Trophoblast cell (in vitro differentiated cells and primary cell): Measurements from ENCODE around the gene BCL3.

ENCODE experiments used
- DNase-seq, 2 donors: peaks; one replicate each; pipeline ENCODE4 v3.0.0-alpha.2; 2016
- H2AFZ ChIP-seq: 2 replicates; pipeline ENCODE4 v1.6.1; 2013; ENCODE audit warnings: low read length, moderate library complexity, mild to moderate bottlenecking; ENCODE audit not compliant: insufficient read depth, poor library complexity
- H2AK5ac ChIP-seq: 2 replicates; pipeline ENCODE4 v1.6.1; 2013; ENCODE audit warnings: mild to moderate bottlenecking, low read length
- H2BK120ac ChIP-seq: 2 replicates; pipeline ENCODE4 v1.6.1; 2013; ENCODE audit warnings: low read length, mild to moderate bottlenecking, moderate library complexity; ENCODE audit not compliant: insufficient read depth, poor library complexity
- H2BK12ac ChIP-seq: 2 replicates; pipeline ENCODE4 v1.6.1; 2013; ENCODE audit warnings: mild to moderate bottlenecking, low read length, moderate library complexity
- H2BK5ac ChIP-seq: 2 replicates; pipeline ENCODE4 v1.6.1; 2013; ENCODE audit warnings: low read length, low read depth, moderate library complexity, mild to moderate bottlenecking; ENCODE audit not compliant: poor library complexity
- H3K14ac ChIP-seq: 2 replicates; pipeline ENCODE4 v1.6.1; 2013; ENCODE audit warnings: mild to moderate bottlenecking, low read length
- H3K18ac ChIP-seq: 2 replicates; pipeline ENCODE4 v1.6.1; 2013; ENCODE audit warnings: mild to moderate bottlenecking, low read length
- H3K23ac ChIP-seq: 2 replicates; pipeline ENCODE4 v1.6.1; 2013; ENCODE audit warnings: low read length
- H3K27ac ChIP-seq: 2 replicates; pipeline ENCODE4 v1.5.1; 2013; ENCODE audit warnings: low read depth, mild to moderate bottlenecking, inconsistent platforms, low read length, moderate library complexity
- H3K27me3 ChIP-seq: 2 replicates; pipeline ENCODE4 v1.6.1; 2013; ENCODE audit warnings: inconsistent platforms, mild to moderate bottlenecking, low read length, moderate library complexity; ENCODE audit not compliant: insufficient read depth
- H3K36me3 ChIP-seq, 2 experiments: 1 replicate in 1 of 2; 2 replicates in 1 of 2; pipeline ENCODE4 v1.6.1; 2013; ENCODE audit warnings: low read length in 2 of 2, mild to moderate bottlenecking in 2 of 2, moderate library complexity in 1 of 2; ENCODE audit not compliant: insufficient read depth in 2 of 2, control insufficient read depth in 1 of 2
- H3K4ac ChIP-seq: 2 replicates; pipeline ENCODE4 v1.6.1; 2013; ENCODE audit warnings: low read depth, mild to moderate bottlenecking, low read length, moderate library complexity
- H3K4me1 ChIP-seq, 2 experiments: 1 replicate in 1 of 2; 2 replicates in 1 of 2; pipeline ENCODE4 v1.6.1; 2013; ENCODE audit warnings: low read length in 2 of 2, mild to moderate bottlenecking in 2 of 2, moderate library complexity in 1 of 2; ENCODE audit not compliant: insufficient read depth in 2 of 2, control insufficient read depth in 1 of 2
- H3K4me2 ChIP-seq: 2 replicates; pipeline ENCODE4 v1.6.1; 2013; ENCODE audit warnings: inconsistent platforms, mild to moderate bottlenecking, low read length, moderate library complexity
- H3K4me3 ChIP-seq: 2 replicates; pipeline ENCODE4 v1.5.1; 2013; ENCODE audit warnings: mild to moderate bottlenecking, low read depth, low read length, inconsistent platforms
- H3K79me1 ChIP-seq: one replicate; pipeline ENCODE4 v1.6.1; 2013; ENCODE audit warnings: low read length
- H3K79me2 ChIP-seq: 2 replicates; pipeline ENCODE4 v1.6.1; 2013; ENCODE audit warnings: low read length, mild to moderate bottlenecking; ENCODE audit not compliant: control insufficient read depth, insufficient read depth, poor library complexity
- H3K9ac ChIP-seq: 2 replicates; pipeline ENCODE4 v1.6.1; 2013; ENCODE audit warnings: mild to moderate bottlenecking, low read length
- H3K9me3 ChIP-seq: 2 replicates; pipeline ENCODE4 v1.6.1; 2013; ENCODE audit warnings: low read depth, mild to moderate bottlenecking, control low read depth, inconsistent platforms, low read length; ENCODE audit not compliant: insufficient read depth
- H4K12ac ChIP-seq: 2 replicates; pipeline ENCODE4 v1.6.1; 2013; ENCODE audit warnings: low read depth, mild to moderate bottlenecking, low read length, moderate library complexity
- H4K8ac ChIP-seq: 2 replicates; pipeline ENCODE4 v1.6.1; 2013; ENCODE audit warnings: low read depth, mild to moderate bottlenecking, low read length, moderate library complexity
- H4K91ac ChIP-seq: one replicate; pipeline ENCODE4 v1.6.1; 2013; ENCODE audit warnings: low read depth, mild to moderate bottlenecking, low read length, moderate library complexity
- WGBS: extraction: QIAGEN DNeasy Blood & Tissue Kit; methylation state at CpG from one replicate; pipeline ENCODE4 v1.1.7; 2013; ENCODE audit warnings: missing lambda C conversion rate; ENCODE audit not compliant: insufficient read length, insufficient coverage; ENCODE audit errors: extremely low coverage; 5-methylcytosine and 5-hydroxymethylcytosine counted together

The BCL3 gene

GRCh38 chr19:44757735-44758505, 9.4 kb downstream of the BCL3 start:
- H3K9ac ChIP-seq: no peak overlapping the region
- H3K9me3 ChIP-seq: peaks cover 7% of the 10 kb centered on the region
- H4K91ac ChIP-seq: peak overlapping the region; percentile 30
- peak overlapping the region; percentile 56 for H2AFZ ChIP-seq
- no peak overlapping the region for H2BK120ac ChIP-seq
- peaks cover 6% of the 10 kb centered on the region for H3K79me1 ChIP-seq
- H4K12ac ChIP-seq: peak overlapping the region; percentile 6
- no peak overlapping the region for H2BK5ac ChIP-seq
- H2AK5ac ChIP-seq: no peak overlapping the region
- H3K79me2 ChIP-seq: no peaks in the 10 kb centered on the region
- H3K4me1 ChIP-seq: peaks cover 27 to 29% of the 10 kb centered on the region in 2 experiments
- no peak overlapping the region for H3K27ac ChIP-seq
- no peak overlapping the region for H3K23ac ChIP-seq
- H4K8ac ChIP-seq: peak overlapping the region; percentile 55
- no peak overlapping the region for H2BK12ac ChIP-seq
- H3K27me3 ChIP-seq: peaks cover 26% of the 10 kb centered on the region
- peak; percentile 73 to 83 for DNase-seq
- no peak overlapping the region for H3K4ac ChIP-seq
- H3K4me3 ChIP-seq: peak overlapping the region; percentile 44
- H3K14ac ChIP-seq: peak overlapping the region; percentile 38
- no CpG with 5 or more reads among the region's 68 CpGs for WGBS
- no peak overlapping the region for H3K18ac ChIP-seq
- H3K36me3 ChIP-seq: no peaks in the 10 kb centered on the region
- H3K4me2 ChIP-seq: peak overlapping the region; percentile 59

GRCh38 chr19:44758596-44758995, 10.1 kb downstream of the BCL3 start:
- Histone ChIP-seq H3K4me2 (peak overlapping the region; percentile 59), H3K4me1 (peaks cover 22 to 24% of the 10 kb centered on the region in 2 experiments), H3K4ac (no peak overlapping the region), H3K27me3 (peaks cover 26% of the 10 kb centered on the region), H4K12ac (no peak overlapping the region), H3K4me3 (no peak overlapping the region), H2AFZ (no peak overlapping the region), H2BK12ac (no peak overlapping the region), H3K23ac (no peak overlapping the region), H2BK120ac (no peak overlapping the region), H2BK5ac (no peak overlapping the region), H2AK5ac (no peak overlapping the region), H3K9me3 (peaks cover 7% of the 10 kb centered on the region), H3K18ac (no peak overlapping the region), H3K27ac (no peak overlapping the region), H3K79me1 (peaks cover 6% of the 10 kb centered on the region), H3K9ac (no peak overlapping the region), H3K14ac (no peak overlapping the region), H3K36me3 (no peaks in the 10 kb centered on the region), H4K91ac (no peak overlapping the region), H4K8ac (no peak overlapping the region), H3K79me2 (no peaks in the 10 kb centered on the region)
- no CpG with 5 or more reads among the region's 9 CpGs for WGBS
- DNase-seq: peak; percentile 66 to 71

- DNase-seq: no peak
- H3K14ac ChIP-seq: no peak overlapping the region
- no peak overlapping the region for H3K9ac ChIP-seq
- no peak overlapping the region for H4K91ac ChIP-seq
- no peaks in the 10 kb centered on the region for H3K79me2 ChIP-seq
- H2BK120ac ChIP-seq: no peak overlapping the region
- H2AK5ac ChIP-seq: no peak overlapping the region
- peaks cover 17 to 19% of the 10 kb centered on the region in 2 experiments for H3K4me1 ChIP-seq
- no peak overlapping the region for H3K27ac ChIP-seq
- H4K12ac ChIP-seq: no peak overlapping the region
- WGBS: no CpG with 5 or more reads among the region's 10 CpGs
- H3K4me2 ChIP-seq: no peak overlapping the region
- H3K9me3 ChIP-seq: peaks cover 7% of the 10 kb centered on the region
- no peak overlapping the region for H3K4me3 ChIP-seq
- H3K18ac ChIP-seq: no peak overlapping the region
- H3K23ac ChIP-seq: no peak overlapping the region
- no peaks in the 10 kb centered on the region for H3K36me3 ChIP-seq
- no peak overlapping the region for H3K4ac ChIP-seq
- H3K79me1 ChIP-seq: peaks cover 3% of the 10 kb centered on the region
- no peak overlapping the region for H2BK12ac ChIP-seq
- H2BK5ac ChIP-seq: no peak overlapping the region
- H4K8ac ChIP-seq: no peak overlapping the region
- H2AFZ ChIP-seq: no peak overlapping the region
- peaks cover 26% of the 10 kb centered on the region for H3K27me3 ChIP-seq
These were observed 10.7 kb downstream of the BCL3 start for GRCh38 chr19:44759083-44759804.

GRCh38 chr19:44762038-44762437, 13.5 kb downstream of the BCL3 start:
- Histone ChIP-seq H3K27ac (no peak overlapping the region), H3K9me3 (peaks cover 5% of the 10 kb centered on the region), H3K18ac (no peak overlapping the region), H4K91ac (no peak overlapping the region), H2BK120ac (no peak overlapping the region), H3K14ac (no peak overlapping the region), H2AFZ (no peak overlapping the region), H3K4me2 (no peak overlapping the region), H3K4me3 (no peak overlapping the region), H4K12ac (no peak overlapping the region), H3K23ac (no peak overlapping the region), H2BK12ac (no peak overlapping the region), H3K4me1 (peaks cover 11 to 14% of the 10 kb centered on the region in 2 experiments), H3K79me1 (peaks cover 3% of the 10 kb centered on the region), H3K9ac (no peak overlapping the region), H2BK5ac (no peak overlapping the region), H3K36me3 (no peaks in the 10 kb centered on the region), H3K79me2 (no peaks in the 10 kb centered on the region), H3K4ac (no peak overlapping the region), H2AK5ac (no peak overlapping the region), H3K27me3 (peaks cover 7% of the 10 kb centered on the region), H4K8ac (no peak overlapping the region)
- WGBS: no CpG with 5 or more reads among the region's 8 CpGs
- no peak for DNase-seq
